ENCODE measurements around the gene ELF4. TPM values are rescaled to one million over a fixed set of nuclear protein-coding genes. Genes with fewer than 3 reads are reported as not detected.

The ELF4 gene
- total RNA-seq, 1 donor = 25.0 TPM

- Histone ChIP-seq H3K4me3 (ENCODE audit: insufficient read depth, low read length) (no peak overlapping the region), H4K20me1 (ENCODE audit: insufficient read depth, low read length) (peaks cover 10% of the 10 kb centered on the region), H3K79me2 (ENCODE audit: insufficient read depth, low read length) (peaks cover 75% of the 10 kb centered on the region), H3K27me3 (ENCODE audit: insufficient read depth, low read length) (no peaks in the 10 kb centered on the region), H3K4me1 (ENCODE audit: insufficient read depth, low read length) (peaks cover 6% of the 10 kb centered on the region), H3K27ac (ENCODE audit: low read depth, low read length) (no peak overlapping the region), H3K4me2 (ENCODE audit: insufficient read depth, low read length) (no peak overlapping the region), H3K9me3 (ENCODE audit: low read depth, low read length) (no peaks in the 10 kb centered on the region), H2AFZ (ENCODE audit: low read length) (no peak overlapping the region), H3K36me3 (ENCODE audit: insufficient read depth, low read length) (no peaks in the 10 kb centered on the region)
- peak; percentile 58 for DNase-seq (ENCODE audit: insufficient read length, low spot score, missing footprints)
- TF ChIP-seq CTCF (IDR thresholded peaks at IDR 0.05; ENCODE audit: extremely low read depth, low read depth, low read length) = no peak
Observed at GRCh38 chrX:130094696-130095095, 15.6 kb downstream of the ELF4 start.

- Histone ChIP-seq H3K4me1 (ENCODE audit: insufficient read depth, low read length) (no peaks in the 10 kb centered on the region), H3K27ac (ENCODE audit: low read depth, low read length) (no peak overlapping the region), H3K4me3 (ENCODE audit: insufficient read depth, low read length) (no peak overlapping the region), H3K36me3 (ENCODE audit: insufficient read depth, low read length) (no peaks in the 10 kb centered on the region), H3K9me3 (ENCODE audit: low read depth, low read length) (no peaks in the 10 kb centered on the region), H2AFZ (ENCODE audit: low read length) (no peak overlapping the region), H3K4me2 (ENCODE audit: insufficient read depth, low read length) (no peak overlapping the region), H3K79me2 (ENCODE audit: insufficient read depth, low read length) (peaks cover 70% of the 10 kb centered on the region), H4K20me1 (ENCODE audit: insufficient read depth, low read length) (peaks cover 18% of the 10 kb centered on the region), H3K27me3 (ENCODE audit: insufficient read depth, low read length) (no peaks in the 10 kb centered on the region)
- TF ChIP-seq CTCF (IDR thresholded peaks at IDR 0.05; ENCODE audit: extremely low read depth, low read depth, low read length) = no peak
- peak; percentile 53 for DNase-seq (ENCODE audit: insufficient read length, low spot score, missing footprints)
Observed at GRCh38 chrX:130093271-130093670, 17.0 kb downstream of the ELF4 start.

GRCh38 chrX:130091980-130092522, 18.2 kb downstream of the ELF4 start:
- Histone ChIP-seq H3K27ac (ENCODE audit: low read depth, low read length) (no peak overlapping the region), H3K9me3 (ENCODE audit: low read depth, low read length) (no peaks in the 10 kb centered on the region), H3K4me2 (ENCODE audit: insufficient read depth, low read length) (no peak overlapping the region), H3K36me3 (ENCODE audit: insufficient read depth, low read length) (no peaks in the 10 kb centered on the region), H3K79me2 (ENCODE audit: insufficient read depth, low read length) (peaks cover 65% of the 10 kb centered on the region), H3K27me3 (ENCODE audit: insufficient read depth, low read length) (no peaks in the 10 kb centered on the region), H2AFZ (ENCODE audit: low read length) (no peak overlapping the region), H4K20me1 (ENCODE audit: insufficient read depth, low read length) (peaks cover 18% of the 10 kb centered on the region), H3K4me3 (ENCODE audit: insufficient read depth, low read length) (no peak overlapping the region), H3K4me1 (ENCODE audit: insufficient read depth, low read length) (no peaks in the 10 kb centered on the region)
- peak; percentile 62 for DNase-seq (ENCODE audit: insufficient read length, low spot score, missing footprints)
- TF ChIP-seq CTCF (IDR thresholded peaks at IDR 0.05; ENCODE audit: extremely low read depth, low read depth, low read length) = no peak

GRCh38 chrX:130090364-130090763, 19.9 kb downstream of the ELF4 start:
- Histone ChIP-seq H4K20me1 (ENCODE audit: insufficient read depth, low read length) (peaks cover 26% of the 10 kb centered on the region), H3K27me3 (ENCODE audit: insufficient read depth, low read length) (no peaks in the 10 kb centered on the region), H3K4me3 (ENCODE audit: insufficient read depth, low read length) (no peak overlapping the region), H3K9me3 (ENCODE audit: low read depth, low read length) (no peaks in the 10 kb centered on the region), H3K4me2 (ENCODE audit: insufficient read depth, low read length) (no peak overlapping the region), H3K4me1 (ENCODE audit: insufficient read depth, low read length) (no peaks in the 10 kb centered on the region), H3K36me3 (ENCODE audit: insufficient read depth, low read length) (no peaks in the 10 kb centered on the region), H3K27ac (ENCODE audit: low read depth, low read length) (no peak overlapping the region), H2AFZ (ENCODE audit: low read length) (no peak overlapping the region), H3K79me2 (ENCODE audit: insufficient read depth, low read length) (peaks cover 68% of the 10 kb centered on the region)
- TF ChIP-seq CTCF (IDR thresholded peaks at IDR 0.05; ENCODE audit: extremely low read depth, low read depth, low read length) = no peak
- peak; percentile 76 for DNase-seq (ENCODE audit: insufficient read length, low spot score, missing footprints)
